ENCODE measurements around the gene SKAP1. TPM values are rescaled to one million over a fixed set of nuclear protein-coding genes. Genes with fewer than 3 reads are reported as not detected.
"Not testable (repeated sequence)": the region's sequence is repeated elsewhere in the genome, so short reads cannot be mapped to it uniquely, and the experiment has no call there.

SKAP1 gene
- total and polyA plus RNA-seq, 4 donors: 0.84 to 3.6 (median 3.1) TPM; not detected in 1

- H3K27ac ChIP-seq (ENCODE audit: low read depth in 1 of 2, low read length in 2 of 2): no peak overlapping the region
- H3K9me3 ChIP-seq (ENCODE audit: control insufficient read depth, low read length): peaks cover 5% of the 10 kb centered on the region
- no peak overlapping the region for H3K4me3 ChIP-seq (ENCODE audit: low read length in 2 of 2)
- intact Hi-C loops (cut with DNase I): loop anchor here (5.0 kb wide), 1 partner anchor 103 kb away; no protein-coding TSS in a partner anchor
- DNase-seq: no peak
- no peak for ATAC-seq (ENCODE audit: low FRiP score)
- no peaks in the 10 kb centered on the region for H3K36me3 ChIP-seq (ENCODE audit: control insufficient read depth in 1 of 2, insufficient read depth in 2 of 2, low read length in 1 of 2)
- no peaks in the 10 kb centered on the region for H3K4me1 ChIP-seq (ENCODE audit: control insufficient read depth in 1 of 2, insufficient read depth in 2 of 2, low read length in 2 of 2)
- peaks cover 0 to 3% of the 10 kb centered on the region in 2 donors for H3K27me3 ChIP-seq (ENCODE audit: control insufficient read depth in 1 of 2, insufficient read depth in 2 of 2, low read length in 1 of 2)
Measured at GRCh38 chr17:48455791-48456190, 25.8 kb upstream of the SKAP1 start.

- Histone ChIP-seq H3K4me1 (ENCODE audit: control insufficient read depth in 1 of 2, insufficient read depth in 2 of 2, low read length in 2 of 2) (no peaks in the 10 kb centered on the region), H3K4me3 (ENCODE audit: low read length in 2 of 2) (no peak overlapping the region), H3K9me3 (ENCODE audit: control insufficient read depth, low read length) (peaks cover 5% of the 10 kb centered on the region), H3K36me3 (ENCODE audit: control insufficient read depth in 1 of 2, insufficient read depth in 2 of 2, low read length in 1 of 2) (no peaks in the 10 kb centered on the region), H3K27ac (ENCODE audit: low read depth in 1 of 2, low read length in 2 of 2) (no peak overlapping the region), H3K27me3 (ENCODE audit: control insufficient read depth in 1 of 2, insufficient read depth in 2 of 2, low read length in 1 of 2) (peaks cover 0 to 3% of the 10 kb centered on the region in 2 donors)
- intact Hi-C loops (cut with DNase I): no loop called here
- ATAC-seq (ENCODE audit: low FRiP score) (no peak), DNase-seq (no peak)
Measured at GRCh38 chr17:48453447-48453846, 23.4 kb upstream of the SKAP1 start.

GRCh38 chr17:48451489-48451888 is 21.5 kb upstream of the SKAP1 start:
- intact Hi-C loops (cut with DNase I): no loop called here
- no peak for ATAC-seq (ENCODE audit: low FRiP score)

GRCh38 chr17:48449335-48449734 is 19.3 kb upstream of the SKAP1 start:
- H3K4me3 ChIP-seq (ENCODE audit: low read length in 2 of 2); H3K36me3 ChIP-seq (ENCODE audit: control insufficient read depth in 1 of 2, insufficient read depth in 2 of 2, low read length in 1 of 2); ATAC-seq (ENCODE audit: low FRiP score); DNase-seq; H3K27ac ChIP-seq (ENCODE audit: low read depth in 1 of 2, low read length in 2 of 2); H3K4me1 ChIP-seq (ENCODE audit: control insufficient read depth in 1 of 2, insufficient read depth in 2 of 2, low read length in 2 of 2); H3K9me3 ChIP-seq (ENCODE audit: control insufficient read depth, low read length); intact Hi-C loops (cut with DNase I); H3K27me3 ChIP-seq (ENCODE audit: control insufficient read depth in 1 of 2, insufficient read depth in 2 of 2, low read length in 1 of 2): not testable (repeated sequence)
- WGBS, 2 donors: 85 to 88% methylated on average over 3 of the region's 3 CpGs

More at GRCh38 chr17:48451489-48451888, 21.5 kb upstream of the SKAP1 start:
- peaks cover 0 to 3% of the 10 kb centered on the region in 2 donors for H3K27me3 ChIP-seq (ENCODE audit: control insufficient read depth in 1 of 2, insufficient read depth in 2 of 2, low read length in 1 of 2)
- peaks cover 5% of the 10 kb centered on the region for H3K9me3 ChIP-seq (ENCODE audit: control insufficient read depth, low read length)
- H3K4me3 ChIP-seq (ENCODE audit: low read length in 2 of 2): no peak overlapping the region
- no peak overlapping the region for H3K27ac ChIP-seq (ENCODE audit: low read depth in 1 of 2, low read length in 2 of 2)
- 85 to 88% methylated on average over 2 of the region's 2 CpGs for WGBS, 2 donors
- no peaks in the 10 kb centered on the region for H3K4me1 ChIP-seq (ENCODE audit: control insufficient read depth in 1 of 2, insufficient read depth in 2 of 2, low read length in 2 of 2)
- DNase-seq: no peak
- H3K36me3 ChIP-seq (ENCODE audit: control insufficient read depth in 1 of 2, insufficient read depth in 2 of 2, low read length in 1 of 2): no peaks in the 10 kb centered on the region

- H3K4me3 ChIP-seq (ENCODE audit: low read length in 2 of 2): no peak overlapping the region
- H3K4me1 ChIP-seq (ENCODE audit: control insufficient read depth in 1 of 2, insufficient read depth in 2 of 2, low read length in 2 of 2): no peaks in the 10 kb centered on the region
- DNase-seq (no peak), ATAC-seq (ENCODE audit: low FRiP score) (no peak)
- intact Hi-C loops (cut with DNase I): no loop called here
- no peak overlapping the region for H3K27ac ChIP-seq (ENCODE audit: low read depth in 1 of 2, low read length in 2 of 2)
- no peaks in the 10 kb centered on the region for H3K9me3 ChIP-seq (ENCODE audit: control insufficient read depth, low read length)
- WGBS, 2 donors: 87% methylated on average over 7 of the region's 7 CpGs
- H3K27me3 ChIP-seq (ENCODE audit: control insufficient read depth in 1 of 2, insufficient read depth in 2 of 2, low read length in 1 of 2): no peaks in the 10 kb centered on the region
- H3K36me3 ChIP-seq (ENCODE audit: control insufficient read depth in 1 of 2, insufficient read depth in 2 of 2, low read length in 1 of 2): no peaks in the 10 kb centered on the region
Measured at GRCh38 chr17:48445248-48445620, 15.2 kb upstream of the SKAP1 start.

GRCh38 chr17:48444516-48445247 is 14.7 kb upstream of the SKAP1 start:
- H3K9me3 ChIP-seq (ENCODE audit: control insufficient read depth, low read length): no peaks in the 10 kb centered on the region
- DNase-seq: no peak
- no peaks in the 10 kb centered on the region for H3K36me3 ChIP-seq (ENCODE audit: control insufficient read depth in 1 of 2, insufficient read depth in 2 of 2, low read length in 1 of 2)
- H3K27me3 ChIP-seq (ENCODE audit: control insufficient read depth in 1 of 2, insufficient read depth in 2 of 2, low read length in 1 of 2): no peaks in the 10 kb centered on the region
- intact Hi-C loops (cut with DNase I): no loop called here
- ATAC-seq (ENCODE audit: low FRiP score): no peak
- WGBS, 2 donors: 74 to 78% methylated on average over 22 of the region's 22 CpGs
- H3K27ac ChIP-seq (ENCODE audit: low read depth in 1 of 2, low read length in 2 of 2): no peak overlapping the region
- H3K4me1 ChIP-seq (ENCODE audit: control insufficient read depth in 1 of 2, insufficient read depth in 2 of 2, low read length in 2 of 2): no peaks in the 10 kb centered on the region
- H3K4me3 ChIP-seq (ENCODE audit: low read length in 2 of 2): no peak overlapping the region

- no peak for DNase-seq
- Histone ChIP-seq H3K27me3 (ENCODE audit: control insufficient read depth in 1 of 2, insufficient read depth in 2 of 2, low read length in 1 of 2) (no peaks in the 10 kb centered on the region), H3K27ac (ENCODE audit: low read depth in 1 of 2, low read length in 2 of 2) (no peak overlapping the region), H3K4me3 (ENCODE audit: low read length in 2 of 2) (no peak overlapping the region), H3K36me3 (ENCODE audit: control insufficient read depth in 1 of 2, insufficient read depth in 2 of 2, low read length in 1 of 2) (no peaks in the 10 kb centered on the region), H3K4me1 (ENCODE audit: control insufficient read depth in 1 of 2, insufficient read depth in 2 of 2, low read length in 2 of 2) (no peaks in the 10 kb centered on the region), H3K9me3 (ENCODE audit: control insufficient read depth, low read length) (no peaks in the 10 kb centered on the region)
- WGBS, 2 donors: 88 to 89% methylated on average over 5 of the region's 5 CpGs
- no peak for ATAC-seq (ENCODE audit: low FRiP score)
- intact Hi-C loops (cut with DNase I): no loop called here
Measured at GRCh38 chr17:48443712-48444111, 13.7 kb upstream of the SKAP1 start.

GRCh38 chr17:48442819-48443218 is 12.8 kb upstream of the SKAP1 start:
- intact Hi-C loops (cut with DNase I): no loop called here
- no peak overlapping the region for H3K4me3 ChIP-seq (ENCODE audit: low read length in 2 of 2)
- H3K4me1 ChIP-seq (ENCODE audit: control insufficient read depth in 1 of 2, insufficient read depth in 2 of 2, low read length in 2 of 2): no peaks in the 10 kb centered on the region
- H3K27me3 ChIP-seq (ENCODE audit: control insufficient read depth in 1 of 2, insufficient read depth in 2 of 2, low read length in 1 of 2): no peaks in the 10 kb centered on the region
- H3K36me3 ChIP-seq (ENCODE audit: control insufficient read depth in 1 of 2, insufficient read depth in 2 of 2, low read length in 1 of 2): no peaks in the 10 kb centered on the region
- 78 to 87% methylated on average over 3 of the region's 3 CpGs for WGBS, 2 donors
- H3K27ac ChIP-seq (ENCODE audit: low read depth in 1 of 2, low read length in 2 of 2): no peak overlapping the region
- ATAC-seq (ENCODE audit: low FRiP score) (no peak), DNase-seq (no peak)
- no peaks in the 10 kb centered on the region for H3K9me3 ChIP-seq (ENCODE audit: control insufficient read depth, low read length)

GRCh38 chr17:48441862-48442261 is 11.8 kb upstream of the SKAP1 start:
- no peaks in the 10 kb centered on the region for H3K9me3 ChIP-seq (ENCODE audit: control insufficient read depth, low read length)
- no peaks in the 10 kb centered on the region for H3K36me3 ChIP-seq (ENCODE audit: control insufficient read depth in 1 of 2, insufficient read depth in 2 of 2, low read length in 1 of 2)
- no peak overlapping the region for H3K27ac ChIP-seq (ENCODE audit: low read depth in 1 of 2, low read length in 2 of 2)
- H3K27me3 ChIP-seq (ENCODE audit: control insufficient read depth in 1 of 2, insufficient read depth in 2 of 2, low read length in 1 of 2): no peaks in the 10 kb centered on the region
- H3K4me1 ChIP-seq (ENCODE audit: control insufficient read depth in 1 of 2, insufficient read depth in 2 of 2, low read length in 2 of 2): no peaks in the 10 kb centered on the region
- WGBS, 2 donors: 89 to 93% methylated on average over 4 of the region's 4 CpGs
- intact Hi-C loops (cut with DNase I): no loop called here
- H3K4me3 ChIP-seq (ENCODE audit: low read length in 2 of 2): no peak overlapping the region
- DNase-seq: no peak
- ATAC-seq (ENCODE audit: low FRiP score): no peak

Data from aorta (tissue), 5 donors.